Fibroblast of skin of right biceps (primary cell): Measurements from ENCODE around the gene CDC14B.
"Not testable (repeated sequence)": the region's sequence is repeated elsewhere in the genome, so short reads cannot be mapped to it uniquely, and the experiment has no call there.

Experiments used
- DNase-seq: peaks from one replicate; pipeline ENCODE4 v3.0.0-alpha.2; 2013

The CDC14B gene

GRCh38 chr9:96582199-96582598 lies 37.4 kb downstream of the CDC14B start:
- DNase-seq, result not testable (repeated sequence)

- no peak for DNase-seq
These were observed 37.9 kb downstream of the CDC14B start for GRCh38 chr9:96581786-96582185.

GRCh38 chr9:96581301-96581700 lies 38.3 kb downstream of the CDC14B start:
- DNase-seq, result no peak

GRCh38 chr9:96574931-96575351 lies 44.7 kb downstream of the CDC14B start:
- DNase-seq, result no peak

- no peak for DNase-seq
These were observed 45.2 kb downstream of the CDC14B start for GRCh38 chr9:96574455-96574854.

- no peak for DNase-seq
These were observed 52.4 kb downstream of the CDC14B start for GRCh38 chr9:96567203-96567700.

- peak; percentile 59 for DNase-seq
These were observed 53.0 kb downstream of the CDC14B start for GRCh38 chr9:96566498-96567202.

- peak; percentile 36 for DNase-seq
These were observed 53.8 kb downstream of the CDC14B start for GRCh38 chr9:96565671-96566497.

- no peak for DNase-seq
These were observed 55.4 kb downstream of the CDC14B start for GRCh38 chr9:96564217-96564616.

- DNase-seq, result no peak
These were observed 60.2 kb downstream of the CDC14B start for GRCh38 chr9:96559339-96559943.

GRCh38 chr9:96557921-96558320 lies 61.7 kb downstream of the CDC14B start:
- DNase-seq, result no peak

- no peak for DNase-seq
These were observed 62.8 kb downstream of the CDC14B start for GRCh38 chr9:96556701-96557461.

GRCh38 chr9:96555567-96556386 lies 63.9 kb downstream of the CDC14B start:
- peak; percentile 75 for DNase-seq

GRCh38 chr9:96554801-96555566 lies 64.7 kb downstream of the CDC14B start:
- peak; percentile 53 for DNase-seq

GRCh38 chr9:96554326-96554725 lies 65.3 kb downstream of the CDC14B start:
- DNase-seq, result peak; percentile 76

GRCh38 chr9:96553070-96553469 lies 66.6 kb downstream of the CDC14B start:
- peak; percentile 89 for DNase-seq

- no peak for DNase-seq
These were observed 68.2 kb downstream of the CDC14B start for GRCh38 chr9:96551403-96551802.

- no peak for DNase-seq
These were observed 69.0 kb downstream of the CDC14B start for GRCh38 chr9:96550659-96551058.

GRCh38 chr9:96543131-96543530 lies 76.5 kb downstream of the CDC14B start:
- not testable (repeated sequence) for DNase-seq

GRCh38 chr9:96540106-96540505 lies 79.5 kb downstream of the CDC14B start:
- DNase-seq, result no peak

- no peak for DNase-seq
These were observed 87.5 kb downstream of the CDC14B start for GRCh38 chr9:96532173-96532572.
